GM23338 (cell line): ENCODE results near the gene MS4A12. TPM values are rescaled to one million over a fixed set of nuclear protein-coding genes. Genes with fewer than 3 reads are reported as not detected.

Experiments
- ATAC-seq: fragments of 200-7000 bp; cut with Tn5 transposase; 3 replicates; pipeline ENCODE4 v1.9.1; 2020
- DNase-seq: peaks from one replicate; pipeline ENCODE4 v3.0.0-alpha.2; 2015; ENCODE audit warnings: low spot score
- H2AFZ ChIP-seq: fragments of 200-600 bp; sonication (generic); 2 replicates; pipeline ENCODE4 v1.8.0; 2016; ENCODE audit warnings: antibody characterized with exemption, mild to moderate bottlenecking, moderate library complexity
- H3F3A ChIP-seq: fragments of 200-600 bp; sonication (generic); replicated peaks from 2 replicates; pipeline ENCODE4 v1.8.0; 2017; ENCODE audit warnings: antibody characterized with exemption, mixed run types, low read depth
- H3K27ac ChIP-seq: fragments of 200-600 bp; sonication (generic); 2 replicates; pipeline ENCODE4 v1.6.1; 2016; ENCODE audit warnings: low read depth
- H3K27me3 ChIP-seq: fragments of 200-600 bp; sonication (generic); 2 replicates; pipeline ENCODE4 v1.8.0; 2016; ENCODE audit warnings: mild to moderate bottlenecking, mixed run types, moderate library complexity; ENCODE audit not compliant: insufficient read depth
- H3K36me3 ChIP-seq: fragments of 200-600 bp; sonication (generic); 2 replicates; pipeline ENCODE4 v1.8.0; 2016; ENCODE audit warnings: mild to moderate bottlenecking; ENCODE audit not compliant: insufficient read depth
- H3K4me1 ChIP-seq: fragments of 200-600 bp; sonication (generic); 2 replicates; pipeline ENCODE4 v1.8.0; 2016; ENCODE audit warnings: mild to moderate bottlenecking, moderate library complexity; ENCODE audit not compliant: insufficient read depth
- H3K4me2 ChIP-seq: fragments of 200-600 bp; sonication (generic); 2 replicates; pipeline ENCODE4 v1.7.1; 2017; ENCODE audit warnings: mixed run types
- H3K4me3 ChIP-seq: fragments of 200-600 bp; sonication (generic); 2 replicates; pipeline ENCODE4 v1.6.1; 2016; ENCODE audit warnings: mixed run types
- H3K79me2 ChIP-seq: fragments of 200-600 bp; sonication (generic); replicated peaks from 2 replicates; pipeline ENCODE4 v1.8.0; 2017; ENCODE audit warnings: mild to moderate bottlenecking; ENCODE audit not compliant: insufficient read depth
- H3K9me2 ChIP-seq: fragments of 200-600 bp; sonication (generic); 2 replicates; pipeline ENCODE4 v1.8.0; 2017; ENCODE audit not compliant: insufficient read depth
- H4K20me1 ChIP-seq: fragments of 200-600 bp; sonication (generic); replicated peaks from 2 replicates; pipeline ENCODE4 v1.8.0; 2017; ENCODE audit warnings: mild to moderate bottlenecking; ENCODE audit not compliant: insufficient read depth
- H3K27ac Mint-ChIP-seq: 2 replicates; pipeline ENCODE4 v1.8.0; 2020; ENCODE audit warnings: inconsistent platforms, mild to moderate bottlenecking, moderate library complexity, mixed read lengths
- H3K27me3 Mint-ChIP-seq: 3 replicates; pipeline ENCODE4 v1.8.0; 2022; ENCODE audit warnings: low read depth, mild to moderate bottlenecking, moderate library complexity, mixed read lengths, inconsistent platforms; ENCODE audit not compliant: insufficient read depth, poor library complexity
- H3K36me3 Mint-ChIP-seq: 3 replicates; pipeline ENCODE4 v1.8.0; 2021; ENCODE audit warnings: low read depth, mild to moderate bottlenecking, inconsistent platforms, moderate library complexity, mixed read lengths
- H3K4me1 Mint-ChIP-seq: 3 replicates; pipeline ENCODE4 v1.8.0; 2020; ENCODE audit warnings: mild to moderate bottlenecking, inconsistent platforms, mixed read lengths
- H3K4me3 Mint-ChIP-seq: 3 replicates; pipeline ENCODE4 v1.8.0; 2021; ENCODE audit warnings: moderate library complexity, mild to moderate bottlenecking, inconsistent platforms, mixed read lengths
- H3K9me3 Mint-ChIP-seq: 3 replicates; pipeline ENCODE4 v1.8.0; 2020; ENCODE audit warnings: moderate library complexity, mild to moderate bottlenecking, inconsistent platforms, mixed read lengths
- CREB1 ChIP-seq: fragments of 250-450 bp; sonication (Bioruptor Pico); IDR thresholded peaks from 2 replicates; pipeline ENCODE4 v1.5.0; 2020; ENCODE audit warnings: low read depth, mild to moderate bottlenecking, moderate library complexity
- CTCF ChIP-seq, 2 experiments: fragments of 200-600 bp in 1 of 2; sonication (generic) in 1 of 2; conservative IDR thresholded peaks; 2 replicates each; pipeline versions ENCODE4 v1.5.1 to v1.6.1; 2016 to 2017; ENCODE audit warnings: antibody characterized with exemption in 2 of 2, low read depth in 2 of 2, mild to moderate bottlenecking in 2 of 2, moderate library complexity in 1 of 2
- ETS1 ChIP-seq: IDR thresholded peaks from 2 replicates; pipeline ENCODE4 v1.6.1; 2016; ENCODE audit warnings: antibody characterized with exemption
- EZH2 ChIP-seq: fragments of 200-600 bp; sonication (generic); IDR thresholded peaks from one replicate; pipeline ENCODE4 v1.8.0; 2017; ENCODE audit warnings: antibody characterized with exemption, mild to moderate bottlenecking, low read depth; ENCODE audit not compliant: unreplicated experiment
- EZH2phosphoT487 ChIP-seq: fragments of 200-600 bp; sonication (generic); IDR thresholded peaks from one replicate; pipeline ENCODE4 v1.8.1; 2018; ENCODE audit warnings: antibody characterized with exemption; ENCODE audit not compliant: unreplicated experiment
- NANOG ChIP-seq: IDR thresholded peaks from 2 replicates; pipeline ENCODE4 v1.6.1; 2016; ENCODE audit warnings: antibody characterized with exemption, borderline replicate concordance
- POLR2AphosphoS5 ChIP-seq: IDR thresholded peaks from 2 replicates; pipeline ENCODE4 v1.6.1; 2016; ENCODE audit warnings: antibody characterized with exemption, low read depth
- REST ChIP-seq: IDR thresholded peaks from one replicate; pipeline ENCODE4 v1.6.1; 2018; ENCODE audit warnings: antibody characterized with exemption; ENCODE audit not compliant: unreplicated experiment
- ZNF114 ChIP-seq: fragments of 250-450 bp; sonication (Bioruptor Pico); IDR thresholded peaks from 2 replicates; pipeline ENCODE4 v1.5.0; 2020; ENCODE audit warnings: mild to moderate bottlenecking, moderate library complexity
- ZNF331 ChIP-seq: fragments of 250-450 bp; sonication (Bioruptor Pico); IDR thresholded peaks from 2 replicates; pipeline ENCODE4 v1.5.0; 2020; ENCODE audit warnings: low read depth, mild to moderate bottlenecking, moderate library complexity
- ZNF462 ChIP-seq: fragments of 250-450 bp; sonication (Bioruptor Pico); IDR thresholded peaks from 2 replicates; pipeline ENCODE4 v1.5.0; 2020; ENCODE audit warnings: mild to moderate bottlenecking, moderate library complexity
- polyA plus RNA-seq: library from polyadenylated mRNA; unstranded; fragments of >200 nt; fragmentation: Nextera tagmentation; extraction: Ambion mirVana; gene quantifications from 2 replicates; pipeline ENCODE4 v1.2.1, GENCODE V29; 2016
- total RNA-seq: library from RNA; depleted of rRNA; stranded (reverse); fragments of >200 nt; shearing (Covaris generic); gene quantifications from 2 replicates; pipeline ENCODE4 v1.2.3, GENCODE V29; 2014

The MS4A12 gene
- total and polyA plus RNA-seq, 2 experiments from 2014 or later: 0.21 to 0.34 TPM

GRCh38 chr11:60482361-60482760, 10.2 kb upstream of the MS4A12 start:
- H3K4me3 Mint-ChIP-seq: no peak overlapping the region
- Histone ChIP-seq H3K4me2 (no peak overlapping the region), H2AFZ (no peak overlapping the region), H3K9me2 (no peaks in the 10 kb centered on the region), H3K27me3 (no peaks in the 10 kb centered on the region), H3K36me3 (no peaks in the 10 kb centered on the region), H3K27ac (no peak overlapping the region), H3K79me2 (no peaks in the 10 kb centered on the region), H3F3A (no peaks in the 10 kb centered on the region), H3K4me1 (no peaks in the 10 kb centered on the region), H4K20me1 (no peaks in the 10 kb centered on the region), H3K4me3 (no peak overlapping the region)
- DNase-seq (no peak), ATAC-seq (no peak)
- TF ChIP-seq EZH2phosphoT487 (no peak), ZNF114 (CRISPR knock-in tag) (no peak), REST (no peak), EZH2 (no peak), ZNF331 (CRISPR knock-in tag) (no peak), CTCF (conservative IDR thresholded peaks at IDR 0.05; ENCODE audit: low read depth in 2 of 2) (no peak), ZNF462 (CRISPR knock-in tag) (no peak), CREB1 (no peak), NANOG (no peak), ETS1 (no peak), POLR2AphosphoS5 (no peak)
- no peak overlapping the region for H3K27ac Mint-ChIP-seq
- no peaks in the 10 kb centered on the region for H3K27me3 Mint-ChIP-seq
- H3K9me3 Mint-ChIP-seq: no peaks in the 10 kb centered on the region
- no peaks in the 10 kb centered on the region for H3K4me1 Mint-ChIP-seq
- no peaks in the 10 kb centered on the region; the same call in 2 of the 3 replicates for H3K36me3 Mint-ChIP-seq
